HAP-1 (cell line): ENCODE data around the gene FNIP1.
A peak's percentile ranks its signal among the peaks of the same experiment; 100 is the strongest.
"Not testable (repeated sequence)": the region's sequence is repeated elsewhere in the genome, so short reads cannot be mapped to it uniquely, and the experiment has no call there.

ENCODE experiments used
- DNase-seq, 2 experiments: peaks; one replicate each; pipeline ENCODE4 v3.0.0-alpha.2; 2016 to 2020; ENCODE audit warnings: low spot score in 2 of 2
- H3K27me3 ChIP-seq: fragments of 250-450 bp; sonication (Bioruptor Pico); 2 replicates; pipeline ENCODE4 v1.5.1; 2020; ENCODE audit warnings: low read depth, mild to moderate bottlenecking, moderate library complexity
- H3K36me3 ChIP-seq: fragments of 250-450 bp; sonication (Bioruptor Pico); replicated peaks from 2 replicates; pipeline ENCODE4 v1.5.1; 2020; ENCODE audit warnings: mild to moderate bottlenecking
- H3K4me1 ChIP-seq: fragments of 250-450 bp; sonication (Bioruptor Pico); 2 replicates; pipeline ENCODE4 v1.5.1; 2020; ENCODE audit warnings: mild to moderate bottlenecking
- H3K4me3 ChIP-seq: fragments of 250-450 bp; sonication (Bioruptor Pico); 2 replicates; pipeline ENCODE4 v1.5.1; 2020; ENCODE audit warnings: mild to moderate bottlenecking, moderate library complexity
- H3K9me3 ChIP-seq: fragments of 250-450 bp; sonication (Bioruptor Pico); 2 replicates; pipeline ENCODE4 v1.5.1; 2020; ENCODE audit warnings: mild to moderate bottlenecking, moderate library complexity
- in situ Hi-C: fragments of 300-500 bp; cut with MboI; formaldehyde crosslinking; loops from 3 replicates; pipeline ENCODE4 v1.14.3; 2020; ENCODE audit warnings: low sequenced_read_pairs, inconsistent platforms, mixed read lengths

FNIP1 gene

DNA sequence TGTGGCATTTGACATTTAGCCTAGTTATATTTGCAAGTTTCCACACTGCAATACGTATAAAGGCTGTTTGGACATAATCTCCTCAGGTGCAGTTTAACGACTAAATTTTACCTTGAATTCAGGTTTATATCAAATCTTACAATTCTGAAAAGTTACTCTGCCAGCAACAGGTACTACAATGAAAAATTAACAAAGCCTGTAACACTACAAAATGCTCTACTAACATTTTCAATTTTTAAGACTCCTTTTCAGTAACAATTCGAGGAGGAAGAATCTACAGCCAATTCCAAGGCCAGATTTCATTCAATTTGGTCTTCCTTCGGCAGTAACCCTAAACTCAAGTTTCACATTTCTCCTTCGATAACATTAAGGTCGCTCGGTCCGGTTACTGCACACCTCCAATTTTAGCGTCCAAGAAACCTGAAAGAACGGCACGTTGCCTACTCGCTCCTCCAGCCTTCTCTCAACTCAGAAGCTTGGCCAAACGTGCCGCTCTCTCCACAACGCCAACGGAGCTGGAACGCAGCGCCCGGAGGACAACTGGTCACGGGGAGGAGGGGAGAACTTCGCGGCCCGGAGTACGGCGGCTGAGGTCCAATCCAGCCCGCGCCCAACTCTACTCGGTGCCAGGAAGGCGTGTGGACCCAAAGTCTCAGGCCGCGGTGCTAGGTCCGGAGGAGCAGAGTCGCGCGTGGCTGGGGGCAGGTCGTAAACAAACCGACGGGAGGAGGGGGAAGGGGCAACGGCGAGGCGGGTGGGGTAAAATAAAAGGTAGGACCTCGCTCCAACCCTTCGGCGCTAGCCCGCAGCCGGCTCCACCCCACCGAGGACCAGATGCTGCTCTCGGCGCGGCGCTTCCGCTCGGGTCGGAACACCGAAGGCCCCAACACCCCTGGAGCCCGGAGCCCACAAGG lies 681 bp downstream of the FNIP1 start:
- Histone ChIP-seq H3K4me3 (peak overlapping the region; percentile 98), H3K36me3 (no peaks in the 10 kb centered on the region), H3K27me3 (no peaks in the 10 kb centered on the region), H3K9me3 (no peaks in the 10 kb centered on the region), H3K4me1 (peaks cover 6% of the 10 kb centered on the region)
- DNase-seq = peak; percentile 31 to 65
- in situ Hi-C loops = no loop called here

DNA sequence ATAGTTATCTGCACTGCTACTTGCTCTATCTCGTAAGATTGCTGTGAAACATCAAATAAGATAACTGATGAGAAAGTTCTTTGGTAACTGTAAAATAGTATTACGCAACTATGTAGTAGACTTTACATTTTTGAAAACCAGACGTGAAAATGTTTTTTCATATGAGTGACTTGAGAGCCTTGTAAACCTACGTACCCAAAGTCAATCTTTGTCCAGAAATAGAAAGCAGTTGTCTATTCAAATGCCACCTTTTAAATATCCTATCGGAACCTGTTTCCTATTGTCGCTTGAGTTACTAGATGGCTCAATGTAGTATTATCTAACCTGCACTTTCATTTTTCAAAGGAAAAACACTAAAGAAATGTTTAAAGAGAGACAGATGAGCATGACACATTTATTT lies 1.6 kb downstream of the FNIP1 start:
- Histone ChIP-seq H3K4me3 (peak overlapping the region; percentile 98), H3K27me3 (no peaks in the 10 kb centered on the region), H3K36me3 (no peaks in the 10 kb centered on the region), H3K9me3 (no peaks in the 10 kb centered on the region), H3K4me1 (peaks cover 6% of the 10 kb centered on the region)
- in situ Hi-C loops = no loop called here
- DNase-seq = no peak

DNA sequence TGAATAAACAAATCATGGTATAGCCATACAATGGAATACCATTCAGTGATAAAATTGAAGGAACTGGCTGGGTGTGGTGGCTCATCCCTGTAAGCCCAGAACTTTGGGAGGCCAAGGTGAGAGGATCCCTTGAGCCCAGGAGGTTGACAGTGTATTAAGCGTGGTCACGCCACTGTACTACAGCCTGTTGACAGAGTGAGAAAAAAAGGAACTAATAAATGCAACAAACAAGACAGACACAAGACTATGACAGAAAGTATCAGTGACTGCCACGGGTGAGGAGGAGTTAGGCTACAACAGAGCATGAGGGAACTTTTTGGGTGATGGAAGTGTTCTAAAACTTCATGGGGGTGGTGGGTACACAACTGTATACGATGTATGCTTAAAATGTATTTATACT lies 2.2 kb downstream of the FNIP1 start:
- Histone ChIP-seq H3K27me3 (no peaks in the 10 kb centered on the region), H3K4me3 (no peak overlapping the region), H3K36me3 (no peaks in the 10 kb centered on the region), H3K9me3 (no peaks in the 10 kb centered on the region), H3K4me1 (peaks cover 6% of the 10 kb centered on the region)
- in situ Hi-C loops = no loop called here
- DNase-seq = no peak

DNA sequence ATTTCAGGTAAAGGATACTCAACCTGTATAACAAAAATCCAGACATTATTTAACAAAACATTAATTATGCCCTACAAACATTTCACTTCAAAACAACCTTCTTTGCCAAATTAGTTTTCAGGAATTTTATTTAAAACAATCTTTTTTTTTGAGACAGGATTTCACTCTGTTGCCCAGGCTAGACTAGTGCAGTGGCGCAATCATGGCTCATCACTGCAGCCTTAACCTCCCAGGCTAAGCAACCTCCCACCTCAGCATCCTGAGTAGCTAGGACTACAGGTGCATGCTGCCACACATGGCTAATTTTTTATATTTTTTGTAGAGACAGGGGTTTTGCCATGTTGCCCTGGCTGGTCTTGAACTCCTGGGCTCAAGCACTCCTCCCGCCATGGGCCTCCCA lies 3.9 kb downstream of the FNIP1 start:
- no peaks in the 10 kb centered on the region for H3K9me3 ChIP-seq
- no peak for DNase-seq
- no peaks in the 10 kb centered on the region for H3K36me3 ChIP-seq
- no peak overlapping the region for H3K4me3 ChIP-seq
- no peaks in the 10 kb centered on the region for H3K27me3 ChIP-seq
- in situ Hi-C loops = no loop called here
- peaks cover 6% of the 10 kb centered on the region for H3K4me1 ChIP-seq

DNA sequence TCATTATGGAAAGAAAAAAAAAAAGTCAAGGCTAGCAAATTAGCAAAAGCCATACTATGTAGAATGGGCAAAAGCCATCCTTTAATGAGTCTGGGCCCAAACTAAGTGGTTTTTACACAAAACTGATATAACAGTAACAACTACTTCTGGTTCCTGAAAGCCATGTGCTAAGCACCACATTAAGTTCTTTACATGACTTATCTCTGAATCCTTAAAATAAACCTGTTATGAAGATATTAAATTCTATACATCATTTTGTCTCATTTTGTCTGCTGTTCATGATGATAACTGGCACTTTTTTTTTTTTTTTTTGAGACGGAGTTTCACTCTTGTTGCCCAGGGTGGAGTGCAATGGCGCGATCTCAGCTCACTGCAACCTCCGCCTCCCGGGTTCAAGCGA lies 5.0 kb downstream of the FNIP1 start:
- no peaks in the 10 kb centered on the region for H3K9me3 ChIP-seq
- in situ Hi-C loops = no loop called here
- no peak for DNase-seq

DNA sequence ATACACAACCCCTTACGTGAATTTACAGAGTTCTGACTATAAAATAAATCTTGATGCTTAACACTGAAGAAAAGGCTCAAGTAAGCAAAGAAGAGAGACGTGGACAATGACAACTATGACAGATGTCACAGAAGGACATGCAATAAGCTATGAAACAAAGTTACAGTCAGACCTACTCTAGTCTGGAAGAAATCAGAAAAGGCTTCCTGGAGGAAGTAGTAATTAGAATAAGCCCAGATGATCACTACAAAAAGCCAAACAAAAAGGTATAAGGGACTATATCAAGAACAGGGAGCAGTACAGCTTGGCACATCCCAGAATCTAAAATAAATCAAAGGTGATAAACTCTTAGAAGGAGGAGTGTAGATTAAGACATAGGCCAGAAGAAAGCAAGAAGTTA lies 6.3 kb downstream of the FNIP1 start:
- no peaks in the 10 kb centered on the region for H3K36me3 ChIP-seq
- H3K4me1 ChIP-seq = no peaks in the 10 kb centered on the region
- H3K9me3 ChIP-seq = no peaks in the 10 kb centered on the region
- no peaks in the 10 kb centered on the region for H3K27me3 ChIP-seq
- no peak for DNase-seq
- no peak overlapping the region for H3K4me3 ChIP-seq
- in situ Hi-C loops = no loop called here

More for the DNA sequence above, 5.0 kb downstream of the FNIP1 start:
- no peaks in the 10 kb centered on the region for H3K4me1 ChIP-seq
- no peak overlapping the region for H3K4me3 ChIP-seq
- no peaks in the 10 kb centered on the region for H3K36me3 ChIP-seq
- H3K27me3 ChIP-seq = no peaks in the 10 kb centered on the region

DNA sequence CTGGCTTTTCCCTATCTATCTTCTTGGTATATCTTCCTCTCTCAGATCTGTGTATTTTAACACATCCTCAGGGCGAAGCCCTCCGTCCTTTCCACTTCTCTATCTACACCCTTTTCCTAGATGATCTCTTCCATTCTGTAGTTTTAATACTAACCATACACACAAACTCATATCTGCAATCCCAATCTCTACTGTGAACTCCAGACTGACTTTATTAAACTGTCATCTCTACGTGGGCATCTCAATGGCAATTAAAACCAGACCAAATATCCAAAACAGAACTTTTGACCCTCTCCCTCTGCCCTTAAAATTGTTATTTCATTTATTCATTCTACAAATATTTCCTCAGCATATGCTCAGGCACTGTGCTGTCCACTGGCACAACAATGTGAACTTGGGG lies 7.1 kb downstream of the FNIP1 start:
- H3K9me3 ChIP-seq = no peaks in the 10 kb centered on the region
- H3K4me3 ChIP-seq = no peak overlapping the region
- no peaks in the 10 kb centered on the region for H3K27me3 ChIP-seq
- in situ Hi-C loops = no loop called here
- no peaks in the 10 kb centered on the region for H3K36me3 ChIP-seq
- DNase-seq = no peak
- H3K4me1 ChIP-seq = no peaks in the 10 kb centered on the region

DNA sequence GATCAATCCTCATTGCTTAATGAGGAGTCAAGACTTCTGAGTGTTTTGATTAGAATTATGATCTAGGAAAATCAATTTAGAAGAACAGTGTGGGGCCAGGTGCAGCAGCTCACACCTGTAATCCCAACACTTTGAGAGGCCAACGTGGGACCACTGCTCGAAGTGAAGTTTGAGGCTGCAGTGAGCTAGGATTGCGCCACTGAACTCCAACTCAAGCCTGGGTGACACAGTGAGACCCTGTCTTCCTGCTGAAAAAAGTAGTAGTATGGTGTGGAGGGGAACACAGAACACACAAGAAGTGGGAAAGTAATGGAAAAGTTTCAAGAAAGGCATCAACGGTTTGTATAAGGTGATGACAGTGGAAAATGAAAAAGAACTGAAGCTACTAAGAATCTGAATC lies 9.1 kb downstream of the FNIP1 start:
- no peak overlapping the region for H3K4me3 ChIP-seq
- H3K27me3 ChIP-seq = no peaks in the 10 kb centered on the region
- in situ Hi-C loops = no loop called here
- no peaks in the 10 kb centered on the region for H3K9me3 ChIP-seq
- DNase-seq = no peak
- no peaks in the 10 kb centered on the region; the same call in 1 of the 2 replicates for H3K36me3 ChIP-seq
- peaks cover 4% of the 10 kb centered on the region for H3K4me1 ChIP-seq

DNA sequence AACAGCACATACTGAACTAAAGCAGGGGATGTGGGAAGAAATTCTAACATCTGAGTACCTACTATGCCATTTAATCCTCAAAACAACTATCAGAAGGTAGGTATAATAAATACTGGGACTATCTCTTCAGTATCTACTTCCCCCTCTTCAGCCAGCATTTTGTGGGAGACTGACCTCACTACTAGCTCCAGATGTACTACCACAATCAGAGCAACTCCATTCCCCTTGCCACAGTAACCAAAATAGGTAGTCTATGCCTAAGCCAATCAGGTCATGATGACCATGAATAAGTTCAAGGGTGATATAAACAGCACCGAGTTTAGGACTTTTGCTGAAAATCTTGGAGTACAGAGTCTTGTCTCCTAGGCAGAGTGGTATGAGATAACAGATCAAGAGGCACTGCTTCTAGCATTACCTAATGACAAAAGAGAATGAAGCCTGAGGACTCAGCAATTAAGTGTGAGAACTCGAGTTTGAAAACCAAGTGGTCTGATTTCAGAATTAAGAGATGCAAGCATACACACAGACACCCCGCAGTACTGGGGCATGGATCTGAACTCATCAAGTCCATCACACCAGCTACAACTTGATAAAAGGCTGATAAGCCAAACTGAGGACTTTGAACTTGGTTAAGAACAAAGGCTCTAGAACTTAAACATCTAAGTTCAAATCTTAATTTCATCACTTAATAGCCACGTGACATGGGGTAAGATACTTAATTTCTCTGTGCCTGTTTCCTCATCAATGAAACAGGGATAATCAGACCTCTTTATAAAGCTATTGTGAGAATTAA lies 9.7 kb downstream of the FNIP1 start:
- in situ Hi-C loops = no loop called here
- no peaks in the 10 kb centered on the region for H3K27me3 ChIP-seq
- no peak overlapping the region for H3K4me3 ChIP-seq
- no peaks in the 10 kb centered on the region for H3K9me3 ChIP-seq
- H3K36me3 ChIP-seq = no peaks in the 10 kb centered on the region; the same call in 1 of the 2 replicates
- DNase-seq = no peak
- peaks cover 4% of the 10 kb centered on the region for H3K4me1 ChIP-seq

DNA sequence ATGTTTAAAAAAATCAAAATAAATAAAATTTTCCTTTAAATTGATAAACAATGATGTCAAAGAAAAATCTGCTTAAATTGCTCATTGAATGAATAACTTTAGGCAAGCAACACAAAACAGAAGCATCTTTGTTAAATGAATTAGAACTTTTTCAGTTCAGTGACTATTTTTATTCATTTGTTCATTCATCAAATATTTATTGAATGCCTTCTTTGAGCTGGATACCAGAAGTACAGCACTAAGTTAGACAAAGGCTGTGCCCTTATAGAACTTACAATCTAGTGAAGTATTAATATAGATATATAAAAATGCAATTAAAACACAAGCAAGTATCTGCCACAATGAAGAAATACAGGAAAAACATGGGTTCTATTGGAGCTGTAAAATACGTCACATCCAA lies 10.8 kb downstream of the FNIP1 start:
- no peaks in the 10 kb centered on the region for H3K9me3 ChIP-seq
- in situ Hi-C loops = no loop called here
- DNase-seq = no peak
- no peak overlapping the region for H3K4me3 ChIP-seq
- H3K4me1 ChIP-seq = peaks cover 4% of the 10 kb centered on the region
- H3K27me3 ChIP-seq = no peaks in the 10 kb centered on the region
- H3K36me3 ChIP-seq = peaks cover 3% of the 10 kb centered on the region; the same call in 1 of the 2 replicates

DNA sequence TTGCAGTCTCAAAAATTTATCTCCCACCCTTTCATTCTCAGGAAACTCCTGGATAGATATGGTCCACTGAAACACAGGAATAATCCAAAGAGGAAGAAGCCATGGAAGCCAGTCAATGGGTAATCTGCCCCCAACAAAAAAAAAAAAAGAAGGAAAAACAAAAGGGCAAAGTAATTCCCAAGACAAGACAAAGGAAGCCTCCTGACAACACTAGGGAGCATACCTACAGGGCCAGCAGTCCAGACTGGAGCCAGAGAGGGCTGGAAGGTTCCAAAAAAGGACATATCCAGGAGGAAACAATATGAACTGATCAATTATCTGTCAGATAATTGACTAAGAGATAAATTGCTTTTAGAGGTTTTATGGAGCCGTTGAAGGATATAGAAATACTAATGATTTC lies 12.9 kb downstream of the FNIP1 start:
- peaks cover 5% of the 10 kb centered on the region; the same call in 1 of the 2 replicates for H3K36me3 ChIP-seq
- no peaks in the 10 kb centered on the region for H3K27me3 ChIP-seq
- H3K9me3 ChIP-seq = no peaks in the 10 kb centered on the region
- no peak overlapping the region for H3K4me3 ChIP-seq
- no peak for DNase-seq
- H3K4me1 ChIP-seq = peaks cover 4% of the 10 kb centered on the region
- in situ Hi-C loops = no loop called here

DNA sequence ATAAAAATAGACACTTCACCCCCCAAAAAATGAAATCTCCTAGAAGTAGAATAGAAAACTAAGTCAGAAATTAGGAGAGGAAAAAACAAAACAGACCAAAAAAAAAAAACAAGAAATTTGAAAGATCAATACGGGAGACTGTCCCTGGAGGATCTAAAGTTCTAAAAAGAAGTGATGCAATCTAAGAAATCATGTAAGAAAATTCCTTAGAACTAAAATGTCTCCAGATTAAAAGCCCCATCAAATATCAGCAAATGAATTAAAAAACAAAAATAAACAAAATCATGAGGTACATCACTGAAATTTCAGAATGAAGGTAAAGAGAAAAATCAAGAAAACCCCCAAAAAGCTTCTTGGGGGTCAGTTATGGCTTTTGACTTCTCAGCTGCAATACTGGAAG lies 13.5 kb downstream of the FNIP1 start:
- in situ Hi-C loops = no loop called here

DNA sequence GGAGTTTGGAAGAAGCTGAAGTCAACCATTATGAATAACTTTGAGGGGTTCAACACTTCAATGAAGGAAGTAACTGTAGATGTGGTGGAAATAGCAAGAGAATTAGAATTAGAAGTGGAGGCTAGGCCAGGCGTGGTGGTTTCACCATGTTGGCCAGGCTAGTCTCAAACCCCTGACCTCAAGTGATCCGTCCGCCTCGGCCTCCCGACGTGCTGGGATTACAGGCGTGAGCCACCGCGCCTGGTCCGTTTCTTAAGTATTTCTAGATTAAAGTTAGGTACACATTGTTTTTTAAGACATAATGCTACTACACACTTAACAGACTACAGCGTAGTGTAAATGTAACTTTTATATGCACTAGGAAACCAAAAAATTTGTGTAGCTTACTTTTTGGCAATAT lies 14.1 kb downstream of the FNIP1 start:
- Histone ChIP-seq H3K27me3 (no peaks in the 10 kb centered on the region), H3K4me3 (no peak overlapping the region), H3K4me1 (peaks cover 4% of the 10 kb centered on the region), H3K36me3 (peaks cover 5% of the 10 kb centered on the region; the same call in 1 of the 2 replicates), H3K9me3 (no peaks in the 10 kb centered on the region)
- DNase-seq = no peak
- in situ Hi-C loops = no loop called here

More for the DNA sequence above, 13.5 kb downstream of the FNIP1 start:
- DNase-seq = no peak
- H3K9me3 ChIP-seq = no peaks in the 10 kb centered on the region
- H3K4me3 ChIP-seq = no peak overlapping the region
- peaks cover 5% of the 10 kb centered on the region; the same call in 1 of the 2 replicates for H3K36me3 ChIP-seq
- H3K27me3 ChIP-seq = no peaks in the 10 kb centered on the region
- peaks cover 4% of the 10 kb centered on the region for H3K4me1 ChIP-seq

DNA sequence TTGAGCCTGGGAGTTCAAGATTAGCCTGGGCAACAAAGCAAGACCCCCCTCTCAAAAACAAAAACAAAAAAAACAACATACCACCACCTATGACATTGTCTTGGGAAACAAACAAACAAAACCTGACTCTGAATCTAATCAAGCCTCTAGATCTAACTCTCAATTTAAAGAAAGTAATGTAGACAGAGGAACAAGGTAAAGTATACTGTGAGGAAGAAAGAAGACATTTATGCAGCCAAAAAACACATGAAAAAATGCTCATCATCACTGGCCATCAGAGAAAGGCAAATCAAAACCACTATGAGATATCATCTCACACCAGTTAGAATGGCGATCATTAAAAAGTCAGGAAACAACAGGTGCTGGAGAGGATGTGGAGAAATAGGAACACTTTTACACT lies 18.7 kb downstream of the FNIP1 start:
- in situ Hi-C loops, DNase-seq, H3K27me3 ChIP-seq: not testable (repeated sequence)

More for the DNA sequence above, 18.7 kb downstream of the FNIP1 start:
- H3K4me1 ChIP-seq, H3K36me3 ChIP-seq, H3K9me3 ChIP-seq, H3K4me3 ChIP-seq: not testable (repeated sequence)
